Cardiac septum (tissue), 1 donor: Measurements from ENCODE around the gene KCTD16. TPM values are rescaled to one million over a fixed set of nuclear protein-coding genes. Genes with fewer than 3 reads are reported as not detected.

Experiments used
- DNase-seq: peaks from one replicate; pipeline ENCODE4 v3.0.0-alpha.2; 2020; ENCODE audit warnings: low spot score
- intact Hi-C: fragments of 100-400 bp; cut with DNase I; formaldehyde crosslinking; loops from one replicate; pipeline ENCODE4 v1.14.0; 2022
- total RNA-seq: library from RNA; stranded (reverse); fragmentation: NEBNext Ultra II Directional; extraction: Animal tissue kit (Norgen Biotek cat#: 25700); gene quantifications from one replicate; pipeline ENCODE4 v1.2.1, GENCODE V29; 2021
- donor health status: DM: no; HTN: no; CAD: no.

KCTD16 gene
- total RNA-seq, 1 donor from 2014 or later = 0.08 TPM

- DNase-seq = no peak
- intact Hi-C loops = no loop called here
Measured at GRCh38 chr5:144472221-144472620, 301.5 kb downstream of the KCTD16 start.

- intact Hi-C loops = no loop called here
- no peak for DNase-seq
Measured at GRCh38 chr5:144473650-144474049, 303.0 kb downstream of the KCTD16 start.

- DNase-seq = no peak
- intact Hi-C loops = no loop called here
Measured at GRCh38 chr5:144478565-144478964, 307.9 kb downstream of the KCTD16 start.

- no peak for DNase-seq
- intact Hi-C loops = no loop called here
Measured at GRCh38 chr5:144481861-144482260, 311.2 kb downstream of the KCTD16 start.

GRCh38 chr5:144484124-144484897, 313.6 kb downstream of the KCTD16 start:
- no peak for DNase-seq
- intact Hi-C loops = no loop called here

GRCh38 chr5:144485540-144485939, 314.9 kb downstream of the KCTD16 start:
- intact Hi-C loops = no loop called here
- DNase-seq = no peak

GRCh38 chr5:144487207-144487606, 316.5 kb downstream of the KCTD16 start:
- DNase-seq = no peak
- intact Hi-C loops = no loop called here

- no peak for DNase-seq
- intact Hi-C loops = no loop called here
Measured at GRCh38 chr5:144487761-144488160, 317.1 kb downstream of the KCTD16 start.

- no peak for DNase-seq
- intact Hi-C loops = no loop called here
Measured at GRCh38 chr5:144503123-144503522, 332.4 kb downstream of the KCTD16 start.

- no peak for DNase-seq
- intact Hi-C loops = no loop called here
Measured at GRCh38 chr5:144504929-144505577, 334.4 kb downstream of the KCTD16 start.

GRCh38 chr5:144510845-144511579, 340.3 kb downstream of the KCTD16 start:
- intact Hi-C loops = no loop called here
- no peak for DNase-seq

- intact Hi-C loops = no loop called here
- no peak for DNase-seq
Measured at GRCh38 chr5:144511580-144512072, 341.0 kb downstream of the KCTD16 start.

GRCh38 chr5:144522698-144523097, 352.0 kb downstream of the KCTD16 start:
- DNase-seq = no peak
- intact Hi-C loops = no loop called here

GRCh38 chr5:144525000-144525399, 354.3 kb downstream of the KCTD16 start:
- no peak for DNase-seq
- intact Hi-C loops = no loop called here

GRCh38 chr5:144531188-144531587, 360.5 kb downstream of the KCTD16 start:
- intact Hi-C loops = no loop called here
- no peak for DNase-seq

Other genes starting within 250 kb of the KCTD16 start
- gene YIPF5, start 214 bp upstream of the KCTD16 start, total RNA-seq = 25.0 TPM